Activated B cell treated with CpG ODN at 0.5 μM for 24 hours (primary cell): ENCODE data around the gene TFCP2. TPM values are rescaled to one million over a fixed set of nuclear protein-coding genes. Genes with fewer than 3 reads are reported as not detected.

Experiments used
- ATAC-seq: fragments of 200-7000 bp; cut with Tn5 transposase; one replicate; pipeline ENCODE4 v1.10.0; 2021; ENCODE audit warnings: low read depth, mild to moderate bottlenecking, moderate library complexity
- CTCF ChIA-PET: fragments of 350-600 bp; sonication (Branson Sonifier 250); formaldehyde crosslinking; loops from one replicate; lab custom pipeline; 2021; ENCODE audit warnings: antibody characterized with exemption; lab: Charles Lee
- POLR2A ChIA-PET: fragments of 350-600 bp; sonication (Branson Sonifier 250); formaldehyde crosslinking; loops from one replicate; lab custom pipeline; 2021; ENCODE audit warnings: antibody characterized with exemption; lab: Charles Lee
- DNase-seq: peaks from one replicate; pipeline ENCODE4 v3.0.0; 2022
- H3K27ac Mint-ChIP-seq: one replicate; pipeline ENCODE4 v1.8.0; 2020; ENCODE audit warnings: mixed read lengths
- H3K27me3 Mint-ChIP-seq: one replicate; pipeline ENCODE4 v1.8.0; 2021; ENCODE audit warnings: mixed read lengths
- H3K36me3 Mint-ChIP-seq: one replicate; pipeline ENCODE4 v1.8.0; 2021; ENCODE audit warnings: low read depth, mixed read lengths
- H3K4me1 Mint-ChIP-seq: one replicate; pipeline ENCODE4 v1.8.0; 2021; ENCODE audit warnings: mixed read lengths
- H3K4me3 Mint-ChIP-seq: one replicate; pipeline ENCODE4 v1.8.0; 2020; ENCODE audit warnings: mild to moderate bottlenecking, mixed read lengths
- H3K9me3 Mint-ChIP-seq: one replicate; pipeline ENCODE4 v1.8.0; 2020; ENCODE audit warnings: mixed read lengths
- intact Hi-C: fragments of 100-400 bp; cut with micrococcal nuclease; formaldehyde crosslinking; loops from one replicate; pipeline ENCODE4 v1.15.1; 2024
- total RNA-seq: library from RNA; stranded (reverse); gene quantifications from 2 replicates; pipeline ENCODE4 v1.2.3, GENCODE V29; 2022
- TF ChIP-seq, protein P1 (sequence below): fragments of 200-600 bp; IDR thresholded peaks from one replicate; pipeline ENCODE4 v1.8.0; 2022; ENCODE audit warnings: antibody characterized with exemption, mild to moderate bottlenecking

The TFCP2 gene
- total RNA-seq, 1 donor from 2014 or later: 36.7 TPM

DNA sequence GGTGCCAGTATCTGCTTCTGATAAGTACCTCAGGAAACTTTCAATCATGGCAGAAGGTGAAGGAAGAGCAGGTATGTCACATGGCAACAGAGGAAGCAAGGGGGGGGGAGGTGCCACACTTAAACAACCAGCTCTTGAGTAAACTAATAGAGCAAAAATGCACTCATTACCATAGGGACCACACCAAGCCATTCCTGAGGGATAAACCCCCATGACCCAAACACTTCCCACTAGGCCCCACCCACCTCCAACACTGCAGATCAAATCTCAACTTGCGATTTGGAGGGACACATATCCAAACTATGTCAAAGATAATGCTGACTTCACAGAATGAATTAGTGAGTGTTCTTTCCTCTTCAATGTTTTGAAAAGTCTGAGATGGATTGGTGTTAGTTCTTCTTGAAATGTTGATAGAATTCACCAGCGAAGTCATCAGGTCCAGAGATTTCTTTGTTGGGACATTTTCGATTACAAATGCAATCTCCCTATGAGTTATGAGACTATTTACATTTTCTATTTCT is 16.6 kb downstream of the TFCP2 start:
- TF ChIP-seq, protein P1, sequence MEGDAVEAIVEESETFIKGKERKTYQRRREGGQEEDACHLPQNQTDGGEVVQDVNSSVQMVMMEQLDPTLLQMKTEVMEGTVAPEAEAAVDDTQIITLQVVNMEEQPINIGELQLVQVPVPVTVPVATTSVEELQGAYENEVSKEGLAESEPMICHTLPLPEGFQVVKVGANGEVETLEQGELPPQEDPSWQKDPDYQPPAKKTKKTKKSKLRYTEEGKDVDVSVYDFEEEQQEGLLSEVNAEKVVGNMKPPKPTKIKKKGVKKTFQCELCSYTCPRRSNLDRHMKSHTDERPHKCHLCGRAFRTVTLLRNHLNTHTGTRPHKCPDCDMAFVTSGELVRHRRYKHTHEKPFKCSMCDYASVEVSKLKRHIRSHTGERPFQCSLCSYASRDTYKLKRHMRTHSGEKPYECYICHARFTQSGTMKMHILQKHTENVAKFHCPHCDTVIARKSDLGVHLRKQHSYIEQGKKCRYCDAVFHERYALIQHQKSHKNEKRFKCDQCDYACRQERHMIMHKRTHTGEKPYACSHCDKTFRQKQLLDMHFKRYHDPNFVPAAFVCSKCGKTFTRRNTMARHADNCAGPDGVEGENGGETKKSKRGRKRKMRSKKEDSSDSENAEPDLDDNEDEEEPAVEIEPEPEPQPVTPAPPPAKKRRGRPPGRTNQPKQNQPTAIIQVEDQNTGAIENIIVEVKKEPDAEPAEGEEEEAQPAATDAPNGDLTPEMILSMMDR: no peak
- H3K4me1 Mint-ChIP-seq: peaks cover 4% of the 10 kb centered on the region
- H3K27me3 Mint-ChIP-seq: no peaks in the 10 kb centered on the region
- no peaks in the 10 kb centered on the region for H3K9me3 Mint-ChIP-seq
- H3K4me3 Mint-ChIP-seq: no peak overlapping the region
- H3K27ac Mint-ChIP-seq: no peak overlapping the region
- no peak for DNase-seq
- POLR2A ChIA-PET: no interaction called here
- intact Hi-C loops: no loop called here
- ATAC-seq: no peak
- H3K36me3 Mint-ChIP-seq: peaks cover 6% of the 10 kb centered on the region
- CTCF ChIA-PET: no interaction called here

DNA sequence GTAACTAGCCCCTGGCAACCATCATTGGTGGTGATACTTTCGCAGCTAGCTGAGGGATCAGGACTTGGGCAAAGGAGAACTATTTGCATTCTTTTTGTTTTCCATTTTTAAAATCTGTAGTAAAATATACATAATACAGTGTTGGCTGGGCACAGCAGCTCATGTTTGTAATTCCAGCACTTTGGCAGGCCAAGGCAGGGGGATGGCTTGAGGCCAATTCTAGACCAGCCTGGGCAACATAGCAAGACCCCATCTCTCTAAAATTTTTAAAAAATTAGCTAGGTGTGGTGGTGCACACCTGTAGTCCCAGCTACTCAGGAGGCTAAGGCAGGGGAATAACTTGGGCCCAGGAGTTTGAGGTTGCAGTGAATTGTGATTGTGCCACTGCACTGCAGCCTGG is 20.0 kb downstream of the TFCP2 start:
- Mint-ChIP-seq H3K36me3 (peaks cover 4% of the 10 kb centered on the region), H3K27ac (no peak overlapping the region), H3K4me1 (peaks cover 11% of the 10 kb centered on the region), H3K4me3 (no peak overlapping the region), H3K9me3 (no peaks in the 10 kb centered on the region), H3K27me3 (no peaks in the 10 kb centered on the region)
- intact Hi-C loops: no loop called here
- TF ChIP-seq, protein P1: no peak
- ChIA-PET POLR2A (no interaction called here), CTCF (no interaction called here)
- no peak for ATAC-seq
- DNase-seq: no peak

DNA sequence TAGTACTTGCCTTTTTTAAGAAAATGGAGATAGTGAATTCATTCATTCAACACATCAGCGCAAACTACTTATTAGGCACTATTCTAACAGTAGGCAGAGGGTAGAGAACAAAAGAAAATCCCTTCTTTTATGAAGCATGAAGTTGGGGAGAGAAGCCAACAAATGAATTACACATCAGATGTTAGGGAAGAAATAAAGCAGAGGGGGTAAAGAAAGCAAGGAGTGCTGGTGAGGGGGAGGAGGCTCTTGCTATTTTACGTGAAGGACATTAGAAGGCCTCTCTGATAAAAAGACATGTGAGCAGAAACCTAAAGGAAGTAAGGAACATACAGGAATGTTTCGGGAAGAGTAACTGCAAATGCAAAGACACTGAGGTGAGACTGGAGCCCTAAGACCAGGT is 22.2 kb downstream of the TFCP2 start:
- TF ChIP-seq, protein P1: no peak
- H3K9me3 Mint-ChIP-seq: no peaks in the 10 kb centered on the region
- intact Hi-C loops: no loop called here
- no peak for ATAC-seq
- H3K27me3 Mint-ChIP-seq: no peaks in the 10 kb centered on the region
- peaks cover 7% of the 10 kb centered on the region for H3K36me3 Mint-ChIP-seq
- no peak for DNase-seq
- ChIA-PET CTCF (no interaction called here), POLR2A (no interaction called here)
- no peak overlapping the region for H3K4me3 Mint-ChIP-seq
- no peak overlapping the region for H3K27ac Mint-ChIP-seq
- H3K4me1 Mint-ChIP-seq: peaks cover 19% of the 10 kb centered on the region

DNA sequence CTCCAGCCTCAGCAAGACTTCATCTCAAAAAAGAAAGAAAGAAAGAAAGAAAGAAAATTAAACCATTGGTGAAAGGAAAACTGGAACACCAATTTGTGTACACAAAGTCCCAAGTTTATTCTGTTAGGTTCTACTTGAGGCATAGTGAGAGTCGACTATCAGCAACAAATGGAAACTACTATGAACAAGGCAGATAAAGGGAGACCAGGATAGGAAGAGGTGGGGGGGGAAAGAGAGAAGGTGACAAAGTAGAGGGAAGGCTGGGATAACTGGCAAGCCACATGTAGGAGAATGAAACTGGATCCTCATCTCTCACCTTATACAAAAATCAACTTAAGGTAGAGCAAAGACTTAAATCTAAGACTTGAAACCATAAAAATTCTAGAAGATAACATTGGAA is 25.6 kb downstream of the TFCP2 start:
- peaks cover 15% of the 10 kb centered on the region for H3K4me1 Mint-ChIP-seq
- H3K9me3 Mint-ChIP-seq: no peaks in the 10 kb centered on the region
- DNase-seq: no peak
- no peak overlapping the region for H3K27ac Mint-ChIP-seq
- H3K27me3 Mint-ChIP-seq: no peaks in the 10 kb centered on the region
- no peak for ATAC-seq
- ChIA-PET POLR2A (no interaction called here), CTCF (no interaction called here)
- no peak overlapping the region for H3K4me3 Mint-ChIP-seq
- intact Hi-C loops: no loop called here
- H3K36me3 Mint-ChIP-seq: peaks cover 15% of the 10 kb centered on the region
- TF ChIP-seq, protein P1: no peak

DNA sequence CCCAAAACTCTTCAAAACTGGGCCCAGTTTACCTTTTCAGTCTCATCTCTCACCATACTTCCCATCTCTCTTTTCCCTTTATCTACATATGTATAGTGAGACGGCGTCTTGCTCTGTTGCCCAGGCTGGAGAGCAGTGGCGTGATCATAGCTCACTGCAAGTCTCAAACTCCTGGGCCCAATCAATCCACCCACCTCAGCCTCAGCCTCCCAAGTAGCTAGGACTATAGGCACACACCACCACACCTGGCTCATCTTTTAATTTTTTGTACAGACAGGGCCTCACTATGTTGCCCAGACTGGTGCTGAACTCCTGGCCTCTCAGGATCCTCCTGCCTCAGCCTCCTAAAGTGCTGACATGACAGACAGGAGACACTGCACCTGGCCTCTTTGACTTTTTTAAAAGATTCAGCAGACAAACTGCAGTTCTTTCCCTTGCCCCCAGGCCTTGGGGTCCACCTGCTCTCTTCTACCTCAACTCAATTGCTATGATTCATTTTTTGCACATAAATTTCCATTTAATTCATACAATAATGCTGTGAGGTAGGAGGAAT is 33.6 kb downstream of the TFCP2 start:
- ChIA-PET CTCF (no interaction called here), POLR2A (no interaction called here)
- Mint-ChIP-seq H3K36me3 (peaks cover 25% of the 10 kb centered on the region), H3K4me3 (no peak overlapping the region), H3K27ac (no peak overlapping the region), H3K27me3 (no peaks in the 10 kb centered on the region), H3K9me3 (no peaks in the 10 kb centered on the region), H3K4me1 (no peaks in the 10 kb centered on the region)
- ATAC-seq (no peak), DNase-seq (no peak)
- TF ChIP-seq, protein P1: no peak
- intact Hi-C loops: no loop called here
